GM21526 (cell line): ENCODE measurements around the gene PDCD6IP.
"Not testable (repeated sequence)": the region's sequence is repeated elsewhere in the genome, so short reads cannot be mapped to it uniquely, and the experiment has no call there.

Source experiments
- ATAC-seq: cut with Tn5 transposase; IDR thresholded peaks from one replicate; pipeline ENCODE4 v1.9.1; 2021; ENCODE audit warnings: moderate library complexity; ENCODE audit not compliant: unreplicated experiment, low FRiP score

The PDCD6IP gene

GRCh38 chr3:33839283-33839682 lies 40.9 kb downstream of the PDCD6IP start:
- ATAC-seq, result no peak

- no peak for ATAC-seq
Observed at GRCh38 chr3:33840179-33840578, 41.7 kb downstream of the PDCD6IP start.

- ATAC-seq, result no peak
Observed at GRCh38 chr3:33848624-33849347, 50.4 kb downstream of the PDCD6IP start.

- ATAC-seq, result not testable (repeated sequence)
Observed at GRCh38 chr3:33850599-33850998, 52.2 kb downstream of the PDCD6IP start.

- ATAC-seq, result not testable (repeated sequence)
Observed at GRCh38 chr3:33855407-33855806, 57.0 kb downstream of the PDCD6IP start.

GRCh38 chr3:33855884-33856546 lies 57.6 kb downstream of the PDCD6IP start:
- no peak for ATAC-seq

- ATAC-seq, result not testable (repeated sequence)
Observed at GRCh38 chr3:33857701-33858100, 59.3 kb downstream of the PDCD6IP start.

- no peak for ATAC-seq
Observed at GRCh38 chr3:33858131-33858530, 59.7 kb downstream of the PDCD6IP start.

GRCh38 chr3:33860373-33861050 lies 62.1 kb downstream of the PDCD6IP start:
- ATAC-seq, result no peak

- no peak for ATAC-seq
Observed at GRCh38 chr3:33865133-33865532, 66.7 kb downstream of the PDCD6IP start.

- no peak for ATAC-seq
Observed at GRCh38 chr3:33868309-33868708, 69.9 kb downstream of the PDCD6IP start.

- no peak for ATAC-seq
Observed at GRCh38 chr3:33869977-33870376, 71.5 kb downstream of the PDCD6IP start.

GRCh38 chr3:33874815-33875214 lies 76.4 kb downstream of the PDCD6IP start:
- ATAC-seq, result no peak

GRCh38 chr3:33875680-33876079 lies 77.2 kb downstream of the PDCD6IP start:
- no peak for ATAC-seq

- ATAC-seq, result no peak
Observed at GRCh38 chr3:33877187-33877586, 78.8 kb downstream of the PDCD6IP start.

- no peak for ATAC-seq
Observed at GRCh38 chr3:33879540-33879939, 81.1 kb downstream of the PDCD6IP start.

- no peak for ATAC-seq
Observed at GRCh38 chr3:33881156-33882064, 83.0 kb downstream of the PDCD6IP start.

- ATAC-seq, result no peak
Observed at GRCh38 chr3:33882296-33882695, 83.9 kb downstream of the PDCD6IP start.

- ATAC-seq, result no peak
Observed at GRCh38 chr3:33883538-33883950, 85.1 kb downstream of the PDCD6IP start.

GRCh38 chr3:33883951-33884561 lies 85.6 kb downstream of the PDCD6IP start:
- no peak for ATAC-seq
